ENCODE results near the gene RAI14. TPM values are rescaled to one million over a fixed set of nuclear protein-coding genes. Genes with fewer than 3 reads are reported as not detected.
A peak's percentile ranks its signal among the peaks of the same experiment; 100 is the strongest.

The RAI14 gene
- total and polyA plus RNA-seq, 4 donors = 19.4 to 214 (median 73.1) TPM

DNA sequence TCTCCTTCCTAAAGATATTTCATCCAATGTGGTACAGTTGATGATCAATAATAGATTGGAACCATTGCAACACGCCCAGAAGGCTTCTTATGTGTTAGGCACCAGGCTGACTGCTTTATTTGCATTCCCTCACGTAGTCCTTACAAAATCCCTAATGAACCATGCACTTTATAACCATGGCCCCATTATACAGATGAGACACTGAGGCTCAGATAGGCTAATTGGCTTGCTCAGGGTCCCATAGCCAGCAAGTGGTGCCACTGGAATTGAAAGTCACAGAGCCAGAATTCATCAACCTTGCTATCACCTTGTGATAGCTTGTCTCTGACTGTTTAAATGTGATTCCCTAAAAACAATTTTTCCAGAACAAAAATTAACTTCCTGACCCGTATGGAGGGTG, 27.8 kb upstream of the RAI14 start:
- Histone ChIP-seq H3K27ac (ENCODE audit: low read depth in 1 of 2, low read length in 2 of 2) (no peak overlapping the region), H3K27me3 (ENCODE audit: control insufficient read depth in 1 of 2, insufficient read depth in 2 of 2, low read length in 1 of 2) (no peaks in the 10 kb centered on the region), H3K4me1 (ENCODE audit: control insufficient read depth in 1 of 2, insufficient read depth in 2 of 2, low read length in 2 of 2) (no peaks in the 10 kb centered on the region), H3K9me3 (ENCODE audit: control insufficient read depth, low read length) (no peaks in the 10 kb centered on the region), H3K4me3 (ENCODE audit: low read length in 2 of 2) (no peak overlapping the region), H3K36me3 (ENCODE audit: control insufficient read depth in 1 of 2, insufficient read depth in 2 of 2, low read length in 1 of 2) (no peaks in the 10 kb centered on the region)
- ATAC-seq (ENCODE audit: low FRiP score) = no peak
- intact Hi-C loops (cut with DNase I) = no loop called here
- WGBS, 2 donors = 89 to 90% methylated on average over 3 of the region's 3 CpGs
- DNase-seq = no peak

DNA sequence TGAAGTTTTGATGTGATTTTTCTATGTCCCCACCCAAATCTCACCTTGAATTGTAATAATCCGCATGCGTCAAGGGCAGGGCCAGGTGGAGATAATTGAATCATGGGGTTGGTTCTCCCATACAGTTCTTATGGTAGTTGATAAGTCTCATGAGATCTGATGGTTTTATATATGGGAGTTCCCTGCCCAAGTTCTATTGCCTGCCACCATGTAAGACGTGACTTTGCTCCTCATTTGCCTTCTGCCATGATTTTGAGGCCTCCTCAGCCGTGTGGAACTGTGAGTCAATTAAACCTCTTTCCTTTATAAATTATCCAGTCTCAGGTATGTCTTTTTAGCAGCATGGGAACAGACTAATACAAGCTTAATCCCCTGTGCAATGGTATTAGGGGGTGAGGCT, 25.5 kb upstream of the RAI14 start:
- Histone ChIP-seq H3K36me3 (ENCODE audit: control insufficient read depth in 1 of 2, insufficient read depth in 2 of 2, low read length in 1 of 2) (no peaks in the 10 kb centered on the region), H3K4me3 (ENCODE audit: low read length in 2 of 2) (no peak overlapping the region), H3K4me1 (ENCODE audit: control insufficient read depth in 1 of 2, insufficient read depth in 2 of 2, low read length in 2 of 2) (no peaks in the 10 kb centered on the region), H3K9me3 (ENCODE audit: control insufficient read depth, low read length) (no peaks in the 10 kb centered on the region), H3K27ac (ENCODE audit: low read depth in 1 of 2, low read length in 2 of 2) (no peak overlapping the region), H3K27me3 (ENCODE audit: control insufficient read depth in 1 of 2, insufficient read depth in 2 of 2, low read length in 1 of 2) (no peaks in the 10 kb centered on the region)
- no peak for ATAC-seq (ENCODE audit: low FRiP score)
- intact Hi-C loops (cut with DNase I) = no loop called here
- WGBS, 2 donors = 98 to 99% methylated on average over 4 of the region's 4 CpGs
- no peak for DNase-seq

DNA sequence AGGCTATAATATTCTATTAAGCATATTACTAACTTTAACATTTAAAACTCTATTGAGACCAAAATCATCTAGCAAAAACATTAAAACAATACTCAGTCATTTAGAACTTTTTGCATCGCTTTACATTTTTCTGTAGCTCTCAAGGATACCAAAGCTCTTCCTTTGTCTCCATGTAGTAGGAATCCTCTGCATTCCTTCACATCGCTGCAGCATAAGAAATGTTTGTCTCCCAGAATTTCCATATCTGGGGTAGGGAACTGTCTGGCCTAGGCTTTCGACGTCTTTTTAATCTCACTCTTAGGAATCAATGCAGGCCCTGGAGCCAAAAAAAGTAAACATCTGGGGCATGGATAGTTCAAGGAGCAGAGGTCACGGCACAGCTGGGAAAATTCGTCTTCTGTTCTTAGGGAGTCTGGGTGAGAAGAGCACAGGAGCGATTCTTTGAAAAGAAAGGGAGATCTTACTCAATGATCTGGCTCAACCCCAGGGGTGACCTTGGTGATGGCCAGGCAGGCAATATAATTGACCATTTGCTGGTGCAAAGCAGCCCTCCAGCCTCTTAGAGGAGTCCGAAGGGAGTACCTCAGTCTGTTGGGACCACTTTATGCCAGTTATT, 23.2 kb upstream of the RAI14 start:
- Histone ChIP-seq H3K27me3 (ENCODE audit: control insufficient read depth in 1 of 2, insufficient read depth in 2 of 2, low read length in 1 of 2) (no peaks in the 10 kb centered on the region), H3K27ac (ENCODE audit: low read depth in 1 of 2, low read length in 2 of 2) (no peak overlapping the region), H3K4me1 (ENCODE audit: control insufficient read depth in 1 of 2, insufficient read depth in 2 of 2, low read length in 2 of 2) (no peaks in the 10 kb centered on the region), H3K4me3 (ENCODE audit: low read length in 2 of 2) (no peak overlapping the region), H3K36me3 (ENCODE audit: control insufficient read depth in 1 of 2, insufficient read depth in 2 of 2, low read length in 1 of 2) (no peaks in the 10 kb centered on the region), H3K9me3 (ENCODE audit: control insufficient read depth, low read length) (no peaks in the 10 kb centered on the region)
- ATAC-seq (ENCODE audit: low FRiP score) = no peak
- intact Hi-C loops (cut with DNase I) = no loop called here
- 78 to 82% methylated on average over 8 of the region's 8 CpGs for WGBS, 2 donors
- DNase-seq = no peak

DNA sequence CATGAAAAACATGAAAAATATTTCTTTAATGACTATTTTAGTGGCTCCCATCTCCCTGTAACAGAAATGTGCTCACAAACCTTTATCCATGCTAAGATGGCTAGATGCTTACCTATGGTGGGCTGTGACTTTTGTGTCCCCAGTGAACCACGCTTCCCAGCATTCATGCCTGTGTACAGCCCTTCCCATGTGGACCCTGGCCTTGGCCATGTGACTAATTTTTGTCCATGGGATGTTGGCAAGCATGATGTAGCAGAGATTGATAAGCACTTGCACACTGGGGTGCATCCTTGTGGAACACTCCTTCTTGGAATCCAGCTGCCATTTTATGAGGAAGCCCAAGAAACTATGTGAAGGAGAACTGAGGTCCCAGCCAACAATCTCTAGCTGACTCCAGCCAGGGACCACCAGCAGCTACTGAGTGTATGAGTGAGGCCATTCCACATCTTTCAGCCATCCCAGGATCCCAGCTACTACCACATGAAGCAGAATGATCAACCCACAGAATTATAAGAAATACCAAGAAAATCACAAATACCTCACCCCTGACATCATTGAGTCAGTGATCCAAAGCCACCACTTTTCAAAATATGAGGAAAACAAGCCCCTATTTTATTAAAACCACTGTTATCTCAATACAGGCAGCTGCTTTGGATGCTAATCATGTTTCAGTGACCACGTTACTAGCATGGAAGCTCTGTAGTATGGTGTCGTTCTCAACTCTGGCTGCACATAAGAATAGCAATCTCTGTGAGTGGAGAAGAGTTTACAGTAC, 16.1 kb upstream of the RAI14 start:
- 69 to 82% methylated on average over 3 of the region's 3 CpGs for WGBS, 2 donors
- Histone ChIP-seq H3K27me3 (ENCODE audit: control insufficient read depth in 1 of 2, insufficient read depth in 2 of 2, low read length in 1 of 2) (no peaks in the 10 kb centered on the region), H3K4me3 (ENCODE audit: low read length in 2 of 2) (no peak overlapping the region), H3K36me3 (ENCODE audit: control insufficient read depth in 1 of 2, insufficient read depth in 2 of 2, low read length in 1 of 2) (no peaks in the 10 kb centered on the region), H3K27ac (ENCODE audit: low read depth in 1 of 2, low read length in 2 of 2) (no peak overlapping the region), H3K9me3 (ENCODE audit: control insufficient read depth, low read length) (no peaks in the 10 kb centered on the region), H3K4me1 (ENCODE audit: control insufficient read depth in 1 of 2, insufficient read depth in 2 of 2, low read length in 2 of 2) (no peaks in the 10 kb centered on the region)
- intact Hi-C loops (cut with DNase I) = no loop called here
- no peak for DNase-seq
- ATAC-seq (ENCODE audit: low FRiP score) = no peak

DNA sequence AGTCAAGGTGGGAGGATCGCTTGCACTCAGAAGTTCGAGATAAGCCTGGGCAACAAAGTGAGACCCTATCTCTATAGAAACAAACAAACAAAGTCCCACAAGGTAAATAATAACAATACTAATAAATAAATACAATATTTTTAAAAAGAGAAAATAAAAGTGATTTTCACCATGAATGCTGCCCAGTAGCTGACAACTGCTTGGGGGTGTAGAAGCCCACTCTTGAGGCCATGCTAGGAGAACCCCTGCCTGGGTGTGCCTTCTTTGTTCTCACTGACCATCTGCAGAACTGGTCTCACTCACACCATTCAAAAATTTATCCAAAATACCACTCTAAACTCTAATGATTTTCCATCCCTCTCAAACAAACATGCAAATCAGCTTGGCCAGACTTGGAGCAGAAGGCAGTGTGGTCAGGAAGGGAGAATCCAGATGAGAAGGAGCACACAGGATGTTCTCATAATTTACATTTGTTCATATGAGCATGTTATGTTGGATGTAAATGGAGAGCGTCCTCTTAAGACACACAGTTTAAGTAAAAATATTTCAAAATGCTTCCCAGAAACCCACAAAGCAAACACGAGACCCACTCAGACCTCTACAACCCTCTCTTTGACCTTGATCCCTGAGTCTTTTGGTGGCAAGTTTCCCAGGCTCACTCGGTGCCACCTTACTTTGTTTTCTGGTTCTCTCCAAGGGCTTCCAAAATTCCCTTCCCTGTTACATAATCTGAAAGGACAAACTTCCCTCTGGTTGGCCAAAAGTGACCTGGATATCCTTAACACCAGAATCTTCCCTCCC, 7.9 kb upstream of the RAI14 start:
- no peaks in the 10 kb centered on the region for H3K36me3 ChIP-seq (ENCODE audit: control insufficient read depth in 1 of 2, insufficient read depth in 2 of 2, low read length in 1 of 2)
- no peaks in the 10 kb centered on the region for H3K9me3 ChIP-seq (ENCODE audit: control insufficient read depth, low read length)
- no peak for ATAC-seq (ENCODE audit: low FRiP score)
- no peaks in the 10 kb centered on the region for H3K27me3 ChIP-seq (ENCODE audit: control insufficient read depth in 1 of 2, insufficient read depth in 2 of 2, low read length in 1 of 2)
- DNase-seq = no peak
- H3K27ac ChIP-seq (ENCODE audit: low read depth in 1 of 2, low read length in 2 of 2) = no peak overlapping the region
- H3K4me1 ChIP-seq (ENCODE audit: control insufficient read depth in 1 of 2, insufficient read depth in 2 of 2, low read length in 2 of 2) = no peaks in the 10 kb centered on the region
- intact Hi-C loops (cut with DNase I) = no loop called here
- no peak overlapping the region for H3K4me3 ChIP-seq (ENCODE audit: low read length in 2 of 2)
- WGBS, 2 donors = 63 to 65% methylated on average over 5 of the region's 5 CpGs

DNA sequence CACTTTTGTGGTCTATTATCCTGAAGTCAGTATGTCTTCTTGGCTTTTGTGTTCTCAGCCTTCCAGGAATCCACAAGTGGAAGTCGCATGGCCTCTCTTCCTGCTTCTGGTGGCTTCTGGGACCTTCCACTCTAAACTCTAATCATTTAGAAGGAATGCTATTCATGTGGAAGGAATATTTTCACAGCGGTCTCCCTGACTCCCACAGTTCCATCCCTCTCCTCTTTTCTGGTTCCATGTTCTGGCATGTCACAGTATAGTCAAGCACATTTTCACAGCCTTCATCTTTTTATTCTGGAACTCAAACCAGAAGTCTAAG, 7.3 kb upstream of the RAI14 start:
- no peaks in the 10 kb centered on the region for H3K4me1 ChIP-seq (ENCODE audit: control insufficient read depth in 1 of 2, insufficient read depth in 2 of 2, low read length in 2 of 2)
- no peaks in the 10 kb centered on the region for H3K27me3 ChIP-seq (ENCODE audit: control insufficient read depth in 1 of 2, insufficient read depth in 2 of 2, low read length in 1 of 2)
- DNase-seq (no peak), ATAC-seq (ENCODE audit: low FRiP score) (no peak)
- 74 to 78% methylated on average over 2 of the region's 2 CpGs for WGBS, 2 donors
- no peaks in the 10 kb centered on the region for H3K36me3 ChIP-seq (ENCODE audit: control insufficient read depth in 1 of 2, insufficient read depth in 2 of 2, low read length in 1 of 2)
- H3K9me3 ChIP-seq (ENCODE audit: control insufficient read depth, low read length) = no peaks in the 10 kb centered on the region
- intact Hi-C loops (cut with DNase I) = no loop called here
- H3K4me3 ChIP-seq (ENCODE audit: low read length in 2 of 2) = no peak overlapping the region
- H3K27ac ChIP-seq (ENCODE audit: low read depth in 1 of 2, low read length in 2 of 2) = no peak overlapping the region

DNA sequence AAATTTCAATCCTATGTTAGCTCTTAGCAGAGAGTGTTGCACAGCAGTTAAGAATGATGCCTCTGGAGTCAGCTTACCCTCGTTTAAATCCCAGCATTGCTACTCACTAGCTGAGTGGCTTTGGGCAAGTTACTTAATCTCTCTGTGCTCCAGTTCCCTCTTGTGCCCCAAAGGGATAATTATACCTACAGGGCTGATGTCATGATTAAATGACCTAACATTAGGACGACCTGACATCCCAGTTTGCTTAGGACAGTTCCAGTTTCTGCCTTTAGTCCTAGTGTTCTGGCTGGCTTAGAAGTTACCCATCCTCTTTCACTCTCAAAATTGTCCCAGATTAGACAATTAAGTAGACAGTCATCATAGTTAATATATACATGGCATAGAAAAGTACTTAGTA, 4.3 kb upstream of the RAI14 start:
- ATAC-seq (ENCODE audit: low FRiP score) (no peak), DNase-seq (no peak)
- Histone ChIP-seq H3K4me3 (ENCODE audit: low read length in 2 of 2) (no peak overlapping the region), H3K4me1 (ENCODE audit: control insufficient read depth in 1 of 2, insufficient read depth in 2 of 2, low read length in 2 of 2) (no peaks in the 10 kb centered on the region), H3K9me3 (ENCODE audit: control insufficient read depth, low read length) (no peaks in the 10 kb centered on the region), H3K27me3 (ENCODE audit: control insufficient read depth in 1 of 2, insufficient read depth in 2 of 2, low read length in 1 of 2) (no peaks in the 10 kb centered on the region), H3K36me3 (ENCODE audit: control insufficient read depth in 1 of 2, insufficient read depth in 2 of 2, low read length in 1 of 2) (no peaks in the 10 kb centered on the region), H3K27ac (ENCODE audit: low read depth in 1 of 2, low read length in 2 of 2) (no peak overlapping the region)
- WGBS, 2 donors = 61 to 63% methylated on average over 2 of the region's 2 CpGs
- intact Hi-C loops (cut with DNase I) = loop anchor here in 1 of 2 donors (5.0 to 10.0 kb wide), 3 partner anchors 39 to 243 kb away; no protein-coding TSS in a partner anchor

DNA sequence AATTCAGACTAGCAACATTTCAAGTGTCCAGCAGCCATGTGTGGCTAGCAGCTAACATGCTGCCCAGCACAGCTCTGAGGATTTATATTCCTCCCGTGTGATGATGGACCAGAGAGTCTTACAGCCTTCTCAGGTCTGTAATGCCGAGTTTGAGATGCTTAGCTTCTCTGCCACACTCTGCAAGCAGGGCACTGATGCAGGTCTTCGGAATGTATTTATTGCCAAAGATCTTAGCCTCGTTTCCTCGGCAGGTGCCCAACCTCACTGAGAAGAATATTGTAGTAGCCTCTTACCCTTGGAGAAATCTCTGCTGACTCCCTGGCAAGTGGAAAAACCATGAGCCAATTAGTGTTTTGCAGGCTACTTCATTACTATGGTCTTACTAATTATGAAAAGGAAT, 3.7 kb upstream of the RAI14 start:
- H3K27me3 ChIP-seq (ENCODE audit: control insufficient read depth in 1 of 2, insufficient read depth in 2 of 2, low read length in 1 of 2) = no peaks in the 10 kb centered on the region
- intact Hi-C loops (cut with DNase I) = loop anchor here in 1 of 2 donors (5.0 to 10.0 kb wide), 3 partner anchors 40 to 242 kb away; no protein-coding TSS in a partner anchor
- H3K36me3 ChIP-seq (ENCODE audit: control insufficient read depth in 1 of 2, insufficient read depth in 2 of 2, low read length in 1 of 2) = no peaks in the 10 kb centered on the region
- H3K4me1 ChIP-seq (ENCODE audit: control insufficient read depth in 1 of 2, insufficient read depth in 2 of 2, low read length in 2 of 2) = no peaks in the 10 kb centered on the region
- no peak for ATAC-seq (ENCODE audit: low FRiP score)
- WGBS, 2 donors = 2 to 6% methylated on average over 5 of the region's 5 CpGs
- H3K9me3 ChIP-seq (ENCODE audit: control insufficient read depth, low read length) = no peaks in the 10 kb centered on the region
- H3K27ac ChIP-seq (ENCODE audit: low read depth in 1 of 2, low read length in 2 of 2) = peak overlapping the region in 1 of 2 donors; percentile 69
- no peak for DNase-seq
- no peak overlapping the region for H3K4me3 ChIP-seq (ENCODE audit: low read length in 2 of 2)
